ENCODE measurements around the gene CDKAL1. TPM values are rescaled to one million over a fixed set of nuclear protein-coding genes. Genes with fewer than 3 reads are reported as not detected.

The CDKAL1 gene
- total and polyA plus RNA-seq, 10 of the 15 experiments (the other 5 are each of a cell fraction or from before 2014, with no cell fraction given), result 10.7 to 26.9 (median 17.3) TPM

GRCh38 chr6:20572288-20572687 lies 38.0 kb downstream of the CDKAL1 start:
- ChIA-PET POLR2A (no interaction called here), CTCF (interaction anchor here (1.0 to 5.4 kb wide), 2 partner anchors 7 to 1017 kb away, joined by 3 to 40 read pairs; no protein-coding TSS in a partner anchor), RAD21 (ENCODE audit: unreplicated experiment) (no interaction called here), SMC1A (ENCODE audit: uncharacterized antibody, unreplicated experiment) (interaction anchor here (0.7 to 6.2 kb wide), 4 partner anchors 8 to 1017 kb away, joined by 3 to 33 read pairs (median 10); no protein-coding TSS in a partner anchor)
- H2AFZ ChIP-seq (ENCODE audit: control insufficient read depth, low read depth, low read length), result no peak overlapping the region
- H3K9me3 ChIP-seq (replicated peaks; ENCODE audit: control insufficient read depth, insufficient read depth, low read length), result no peaks in the 10 kb centered on the region; the same call in 2 of the 3 replicates
- no peaks in the 10 kb centered on the region for H3K27me3 ChIP-seq (replicated peaks in 1 of 2; ENCODE audit: control insufficient read depth in 2 of 2, insufficient read depth in 2 of 2, low read length in 1 of 2)
- TF ChIP-seq ZZZ3 (IDR thresholded peaks at IDR 0.05; ENCODE audit: control insufficient read depth, insufficient read length, low read depth) (no peak), ZNF207 (IDR thresholded peaks at IDR 0.05; ENCODE audit: borderline replicate concordance) (no peak), ZNF592 (IDR thresholded peaks at IDR 0.05) (no peak), KLF5 (IDR thresholded peaks at IDR 0.05; ENCODE audit: partially characterized antibody) (no peak), IRF5 (IDR thresholded peaks at IDR 0.05; ENCODE audit: borderline replicate concordance) (no peak), STAT3 (IDR thresholded peaks at IDR 0.05; ENCODE audit: low read depth, low read length) (no peak)
- H3K4me2 ChIP-seq (ENCODE audit: control insufficient read depth, insufficient read depth), result no peak overlapping the region
- no peak for DNase-seq (ENCODE audit: low read depth, low spot score)
- no peaks in the 10 kb centered on the region; a peak in 2 of 4 replicates for H3K36me3 ChIP-seq (ENCODE audit: control insufficient read depth in 2 of 2, insufficient read depth in 2 of 2, low read length in 1 of 2)
- intact Hi-C loops (cut with micrococcal nuclease; ENCODE audit: unreplicated experiment) (no loop called here), in situ Hi-C loops (cut with MboI) (loop anchor here (25.0 kb wide), 2 partner anchors 865 to 1365 kb away; no protein-coding TSS in a partner anchor)
- H3K9ac ChIP-seq (ENCODE audit: control insufficient read depth, insufficient read depth, low read length), result no peak overlapping the region
- BruUV-seq (replicated peaks), result no TSS peak
- H4K20me1 ChIP-seq (ENCODE audit: control insufficient read depth, insufficient read depth), result no peaks in the 10 kb centered on the region
- no peak for ATAC-seq
- H3K27ac ChIP-seq (ENCODE audit: control insufficient read depth, insufficient read depth), result no peak overlapping the region
- FAIRE-seq, result no peak
- WGBS (ENCODE audit: insufficient coverage, insufficient replicate concordance, low lambda C conversion rate, missing lambda C conversion rate), result 96% methylated on average over 2 of the region's 2 CpGs
- H3K4me1 ChIP-seq (ENCODE audit: control insufficient read depth, insufficient read depth, low read length), result no peaks in the 10 kb centered on the region
- no peaks in the 10 kb centered on the region for H3K79me2 ChIP-seq (ENCODE audit: control insufficient read depth, insufficient read depth, low read length)
- no peak overlapping the region for H3K4me3 ChIP-seq
